ENCODE measurements around the gene CACNA2D2.

DNA sequence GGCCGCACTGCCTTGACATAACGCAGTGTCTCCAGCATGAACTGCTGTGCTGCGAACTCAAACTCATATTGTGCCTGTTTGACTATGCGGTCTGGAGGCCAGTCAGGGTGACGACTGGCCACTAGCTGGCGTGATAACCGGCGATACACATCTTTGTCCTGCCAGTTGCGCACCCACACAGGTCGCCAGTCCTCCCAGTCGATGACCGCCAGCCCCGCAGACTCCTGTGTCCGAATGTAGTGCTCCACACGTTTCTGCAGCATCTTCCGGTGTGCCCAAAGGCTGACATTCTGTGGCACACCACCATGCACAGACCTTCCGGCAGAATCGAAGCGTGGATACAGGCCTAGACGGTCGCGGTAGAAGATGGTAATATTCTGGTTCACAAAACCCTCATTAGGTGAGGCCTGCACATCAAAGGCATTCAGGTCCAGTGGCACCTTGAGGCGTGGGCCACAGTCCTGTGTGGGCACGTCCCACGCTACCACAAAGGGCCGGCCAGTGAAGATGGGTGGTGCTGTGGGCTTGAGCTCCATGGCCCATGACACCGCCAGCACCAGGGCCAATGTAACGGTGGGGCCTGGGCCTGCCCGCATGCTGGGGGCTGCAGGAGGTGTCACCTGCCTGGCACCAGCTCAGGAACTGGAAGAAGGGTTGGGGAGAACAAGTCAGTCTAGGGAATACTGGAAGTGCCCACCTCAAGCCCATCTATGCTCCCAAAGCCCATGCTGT is 183.4 kb downstream of the CACNA2D2 start:
- TF ChIP-seq, protein P1, sequence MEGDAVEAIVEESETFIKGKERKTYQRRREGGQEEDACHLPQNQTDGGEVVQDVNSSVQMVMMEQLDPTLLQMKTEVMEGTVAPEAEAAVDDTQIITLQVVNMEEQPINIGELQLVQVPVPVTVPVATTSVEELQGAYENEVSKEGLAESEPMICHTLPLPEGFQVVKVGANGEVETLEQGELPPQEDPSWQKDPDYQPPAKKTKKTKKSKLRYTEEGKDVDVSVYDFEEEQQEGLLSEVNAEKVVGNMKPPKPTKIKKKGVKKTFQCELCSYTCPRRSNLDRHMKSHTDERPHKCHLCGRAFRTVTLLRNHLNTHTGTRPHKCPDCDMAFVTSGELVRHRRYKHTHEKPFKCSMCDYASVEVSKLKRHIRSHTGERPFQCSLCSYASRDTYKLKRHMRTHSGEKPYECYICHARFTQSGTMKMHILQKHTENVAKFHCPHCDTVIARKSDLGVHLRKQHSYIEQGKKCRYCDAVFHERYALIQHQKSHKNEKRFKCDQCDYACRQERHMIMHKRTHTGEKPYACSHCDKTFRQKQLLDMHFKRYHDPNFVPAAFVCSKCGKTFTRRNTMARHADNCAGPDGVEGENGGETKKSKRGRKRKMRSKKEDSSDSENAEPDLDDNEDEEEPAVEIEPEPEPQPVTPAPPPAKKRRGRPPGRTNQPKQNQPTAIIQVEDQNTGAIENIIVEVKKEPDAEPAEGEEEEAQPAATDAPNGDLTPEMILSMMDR (conservative IDR thresholded peaks at IDR 0.05): no peak
- no peak for TF ChIP-seq ZFX (IDR thresholded peaks at IDR 0.05)
